K562 (cell line): ENCODE data around the gene GPC1. TPM values are rescaled to one million over a fixed set of nuclear protein-coding genes. Genes with fewer than 3 reads are reported as not detected.

Experiments
- ATAC-seq: fragments of 200-7000 bp; cut with Tn5 transposase; 3 replicates; pipeline ENCODE4 v1.9.1; 2020; ENCODE audit warnings: moderate library complexity
- BruUV-seq: library from RNA; stranded (reverse); fragments of 400-500 nt; replicated peaks from 2 replicates; lab custom pipeline; 2021; lab: Mats Ljungman, UMichigan
- CTCF ChIA-PET: fragments of 300-600 bp; formaldehyde crosslinking; extraction: SDS; loops from one replicate; lab custom pipeline; 2021; ENCODE audit warnings: low intra/inter-chr PET ratio; lab: Yijun Ruan, JAX
- POLR2A ChIA-PET: fragments of 300-600, 350-650 bp; sonication (Branson Sonifier 250); formaldehyde crosslinking; extraction: SDS; loops from one replicate; lab custom pipeline; 2021; ENCODE audit warnings: antibody characterized with exemption, inconsistent platforms; lab: Yijun Ruan, JAX
- DNase-seq, 4 experiments: peaks; one replicate each; pipeline versions ENCODE4 v3.0.0 to v3.0.0-alpha.2; 2011 to 2018; ENCODE audit warnings: low spot score in 3 of 4, mixed read lengths in 3 of 4; ENCODE audit errors: extremely low read depth in 1 of 4
- FAIRE-seq: peaks from 2 replicates; lab custom pipeline; 2011; peaks lifted over from hg19 to GRCh38; lab: Jason Lieb, UNC
- H2AFZ ChIP-seq: 2 replicates; pipeline ENCODE4 v1.6.0; 2011; ENCODE audit warnings: low read depth, low read length, control low read depth, inconsistent platforms
- H3K27ac ChIP-seq: fragments of 200-600 bp; 3 replicates; pipeline ENCODE4 v1.8.0; 2011; ENCODE audit warnings: low read depth, mild to moderate bottlenecking, control low read depth, inconsistent platforms, low read length, moderate library complexity, mixed read lengths; ENCODE audit errors: extremely low read depth
- H3K27me3 ChIP-seq, 2 experiments: fragments of 300-600 bp in 1 of 2; 2 replicates in 1 of 2; 3 replicates in 1 of 2; pipeline versions ENCODE4 v1.6.0 to v1.8.0; 2011; ENCODE audit warnings: inconsistent platforms in 2 of 2, low read length in 2 of 2, mild to moderate bottlenecking in 1 of 2, mixed read lengths in 1 of 2, moderate library complexity in 1 of 2; ENCODE audit not compliant: control insufficient read depth in 2 of 2, insufficient read depth in 2 of 2
- H3K36me3 ChIP-seq: fragments of 300-600 bp; 3 replicates; pipeline ENCODE4 v1.8.0; 2011; ENCODE audit warnings: mild to moderate bottlenecking, low read length, inconsistent platforms; ENCODE audit not compliant: control insufficient read depth, insufficient read depth
- H3K4me1 ChIP-seq, 2 experiments: fragments of 200-600 bp in 1 of 2; replicated peaks in 1 of 2; 2 replicates in 1 of 2; 3 replicates in 1 of 2; pipeline versions ENCODE4 v1.5.1 to v1.8.0; 2011; ENCODE audit warnings: inconsistent platforms in 2 of 2, low read length in 2 of 2, mild to moderate bottlenecking in 1 of 2, mixed read lengths in 1 of 2, moderate library complexity in 1 of 2; ENCODE audit not compliant: control insufficient read depth in 2 of 2, insufficient read depth in 2 of 2
- H3K4me2 ChIP-seq: 2 replicates; pipeline ENCODE4 v1.6.1; 2011; ENCODE audit warnings: low read length, control low read depth, inconsistent platforms, mixed read lengths; ENCODE audit not compliant: insufficient read depth
- H3K4me3 ChIP-seq: fragments of 200-600 bp; sonication (generic), shearing (Covaris generic); 2 replicates; pipeline ENCODE4 v1.5.1; 2016; ENCODE audit warnings: control low read depth, inconsistent platforms
- H3K79me2 ChIP-seq: fragments of 200-600 bp; 3 replicates; pipeline ENCODE4 v1.8.0; 2011; ENCODE audit warnings: low read length, inconsistent platforms; ENCODE audit not compliant: control insufficient read depth, insufficient read depth
- H3K9ac ChIP-seq, 2 experiments: 2 replicates each; pipeline versions ENCODE4 v1.6.0 to v1.6.1; 2011; ENCODE audit warnings: low read depth in 2 of 2, low read length in 2 of 2, control low read depth in 1 of 2, inconsistent platforms in 1 of 2, mild to moderate bottlenecking in 1 of 2, mixed read lengths in 1 of 2; ENCODE audit not compliant: insufficient read depth in 1 of 2
- H3K9me1 ChIP-seq: one replicate; pipeline ENCODE4 v1.6.0; 2011; ENCODE audit warnings: inconsistent platforms, mild to moderate bottlenecking, low read length, moderate library complexity; ENCODE audit not compliant: control insufficient read depth, insufficient read depth
- H3K9me3 ChIP-seq: replicated peaks from 2 replicates; pipeline ENCODE4 v1.5.1; 2011; ENCODE audit warnings: low read depth, low read length, inconsistent platforms; ENCODE audit not compliant: control insufficient read depth, insufficient read depth
- H4K20me1 ChIP-seq: replicated peaks from 2 replicates; pipeline ENCODE4 v1.6.1; 2011; ENCODE audit warnings: low read length, inconsistent platforms, mixed read lengths; ENCODE audit not compliant: control insufficient read depth, insufficient read depth
- CTCF ChIP-seq, 3 experiments: IDR thresholded peaks in 2 of 3; conservative IDR thresholded peaks in 1 of 3; 2 replicates each; pipeline ENCODE4 v1.5.1; 2011 to 2012; ENCODE audit warnings: low read length in 3 of 3, mild to moderate bottlenecking in 3 of 3, control low read depth in 2 of 3, improper control_type of control experiment in 1 of 3, inconsistent platforms in 1 of 3, low read depth in 1 of 3, mixed read lengths in 1 of 3, moderate library complexity in 1 of 3; ENCODE audit not compliant: insufficient read depth in 2 of 3
- ZKSCAN8 ChIP-seq: fragments of 200-800 bp; sonication (Bioruptor generic); IDR thresholded peaks from 2 replicates; pipeline ENCODE4 v1.6.1; 2016; ENCODE audit warnings: missing genetic modification characterization, missing compliant biosample characterization
- WGBS: fragments of 100-300 bp; shearing (Covaris generic); methylation state at CpG from one replicate; pipeline ENCODE4 v1.1.6; 2016; ENCODE audit warnings: low coverage, mixed read lengths; ENCODE audit not compliant: insufficient coverage; ENCODE audit errors: missing lambda C conversion rate; 5-methylcytosine and 5-hydroxymethylcytosine counted together
- in situ Hi-C: fragments of 300-500 bp; cut with MboI; formaldehyde crosslinking; loops from 4 replicates; pipeline ENCODE4 v1.15.0; 2018; ENCODE audit warnings: inconsistent platforms, mixed read lengths
- intact Hi-C: fragments of 100-400 bp; cut with micrococcal nuclease; formaldehyde crosslinking; loops from 2 replicates; pipeline ENCODE4 v1.14.2; 2022
- polyA plus RNA-seq, 8 experiments: library from polyadenylated mRNA; depleted of rRNA in 4 of 8; stranded (reverse) in 5 of 8; unstranded in 3 of 8; fragments of >200 nt; fragmentation: Nextera tagmentation in 2 of 8; fragmentation: Illumina TruSeq in 1 of 8; extraction: Ambion mirVana in 2 of 8; extraction: Trizol in 1 of 8; gene quantifications; 2 replicates each; pipeline versions ENCODE4 v1.2.1 to v1.2.3, GENCODE V29; 2011 to 2014; ENCODE audit warnings: inconsistent platforms in 1 of 8, missing spikeins in 1 of 8
- total RNA-seq, 7 experiments: library from RNA; depleted of rRNA in 6 of 7; stranded (reverse); fragments of >200 nt in 6 of 7; fragmentation: Illumina TruSeq in 2 of 7; extraction: Trizol in 2 of 7; gene quantifications; 2 replicates each; pipeline versions ENCODE4 v1.2.1 to v1.2.3, GENCODE V29; 2011 to 2021; ENCODE audit warnings: low replicate concordance in 1 of 7

The GPC1 gene
- total and polyA plus RNA-seq, 9 of the 15 experiments (the other 6 are each of a cell fraction or from before 2014, with no cell fraction given): 0.07 to 0.82 (median 0.14) TPM; not detected in 3

- 0% methylated on average over 15 of the region's 26 CpGs for WGBS
- intact Hi-C loops: no loop called here
- H3K4me2 ChIP-seq: no peak overlapping the region
- H3K9ac ChIP-seq: no peak overlapping the region
- H3K36me3 ChIP-seq: no peaks in the 10 kb centered on the region
- DNase-seq: peak in 3 of 4 experiments; percentile 16 to 21 (median 16)
- peaks cover 2 to 36% of the 10 kb centered on the region in 2 experiments; a peak in 3 of 5 replicates for H3K27me3 ChIP-seq
- in situ Hi-C loops: no loop called here
- no TSS peak for BruUV-seq
- no peak overlapping the region for H3K27ac ChIP-seq
- ChIA-PET POLR2A (interaction anchor here (0.6 kb wide), 1 partner anchor 1383 kb away, joined by 3 read pairs; no protein-coding TSS in a partner anchor), CTCF (no interaction called here)
- no peaks in the 10 kb centered on the region for H3K4me1 ChIP-seq
- H2AFZ ChIP-seq: no peak overlapping the region
- peak; percentile 72 for ATAC-seq
- TF ChIP-seq CTCF (IDR thresholded peaks at IDR 0.05 in 2 of 3, conservative IDR thresholded peaks at IDR 0.05 in 1 of 3; ENCODE audit: insufficient read depth in 2 of 3, low read depth in 1 of 3, low read length in 3 of 3) (peak; percentile 18 to 91 (median 21); a peak in 3 of 6 replicates), ZKSCAN8 (CRISPR knock-in tag) (no peak)
- no peaks in the 10 kb centered on the region for H3K79me2 ChIP-seq
- no peaks in the 10 kb centered on the region for H4K20me1 ChIP-seq
- FAIRE-seq: no peak
- H3K9me3 ChIP-seq: no peaks in the 10 kb centered on the region
- H3K4me3 ChIP-seq: no peak overlapping the region
- H3K9me1 ChIP-seq: no peaks in the 10 kb centered on the region
Measured at GRCh38 chr2:240412975-240413812, 22.3 kb upstream of the GPC1 start.
